ENCODE data around the gene CPB2.

DNA sequence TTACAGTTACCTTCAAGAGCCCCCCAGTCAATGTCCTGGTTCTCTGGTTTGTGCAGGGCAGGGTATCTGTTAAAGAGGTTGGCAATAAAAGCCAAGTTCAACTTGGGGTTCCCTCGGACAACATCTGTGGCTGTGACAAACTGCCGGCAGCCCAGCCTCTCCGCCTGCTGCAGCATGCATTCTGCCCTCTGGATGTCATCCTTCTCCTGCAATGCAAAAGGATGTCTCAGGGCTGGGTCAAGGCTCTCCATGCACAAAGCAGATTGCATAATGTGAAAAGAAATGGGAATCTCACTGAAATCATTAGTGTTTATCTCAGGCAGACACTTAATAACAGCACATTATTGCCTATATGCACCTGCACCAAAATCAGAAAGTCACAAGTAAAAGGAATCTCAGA is 42.1 kb upstream of the CPB2 start:
- TF ChIP-seq, protein P1, sequence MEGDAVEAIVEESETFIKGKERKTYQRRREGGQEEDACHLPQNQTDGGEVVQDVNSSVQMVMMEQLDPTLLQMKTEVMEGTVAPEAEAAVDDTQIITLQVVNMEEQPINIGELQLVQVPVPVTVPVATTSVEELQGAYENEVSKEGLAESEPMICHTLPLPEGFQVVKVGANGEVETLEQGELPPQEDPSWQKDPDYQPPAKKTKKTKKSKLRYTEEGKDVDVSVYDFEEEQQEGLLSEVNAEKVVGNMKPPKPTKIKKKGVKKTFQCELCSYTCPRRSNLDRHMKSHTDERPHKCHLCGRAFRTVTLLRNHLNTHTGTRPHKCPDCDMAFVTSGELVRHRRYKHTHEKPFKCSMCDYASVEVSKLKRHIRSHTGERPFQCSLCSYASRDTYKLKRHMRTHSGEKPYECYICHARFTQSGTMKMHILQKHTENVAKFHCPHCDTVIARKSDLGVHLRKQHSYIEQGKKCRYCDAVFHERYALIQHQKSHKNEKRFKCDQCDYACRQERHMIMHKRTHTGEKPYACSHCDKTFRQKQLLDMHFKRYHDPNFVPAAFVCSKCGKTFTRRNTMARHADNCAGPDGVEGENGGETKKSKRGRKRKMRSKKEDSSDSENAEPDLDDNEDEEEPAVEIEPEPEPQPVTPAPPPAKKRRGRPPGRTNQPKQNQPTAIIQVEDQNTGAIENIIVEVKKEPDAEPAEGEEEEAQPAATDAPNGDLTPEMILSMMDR (IDR thresholded peaks at IDR 0.05) = no peak
- no peak for TF ChIP-seq POLR2AphosphoS5 (IDR thresholded peaks at IDR 0.05; ENCODE audit: low read depth, low read length)
- TF ChIP-seq, protein P2, sequence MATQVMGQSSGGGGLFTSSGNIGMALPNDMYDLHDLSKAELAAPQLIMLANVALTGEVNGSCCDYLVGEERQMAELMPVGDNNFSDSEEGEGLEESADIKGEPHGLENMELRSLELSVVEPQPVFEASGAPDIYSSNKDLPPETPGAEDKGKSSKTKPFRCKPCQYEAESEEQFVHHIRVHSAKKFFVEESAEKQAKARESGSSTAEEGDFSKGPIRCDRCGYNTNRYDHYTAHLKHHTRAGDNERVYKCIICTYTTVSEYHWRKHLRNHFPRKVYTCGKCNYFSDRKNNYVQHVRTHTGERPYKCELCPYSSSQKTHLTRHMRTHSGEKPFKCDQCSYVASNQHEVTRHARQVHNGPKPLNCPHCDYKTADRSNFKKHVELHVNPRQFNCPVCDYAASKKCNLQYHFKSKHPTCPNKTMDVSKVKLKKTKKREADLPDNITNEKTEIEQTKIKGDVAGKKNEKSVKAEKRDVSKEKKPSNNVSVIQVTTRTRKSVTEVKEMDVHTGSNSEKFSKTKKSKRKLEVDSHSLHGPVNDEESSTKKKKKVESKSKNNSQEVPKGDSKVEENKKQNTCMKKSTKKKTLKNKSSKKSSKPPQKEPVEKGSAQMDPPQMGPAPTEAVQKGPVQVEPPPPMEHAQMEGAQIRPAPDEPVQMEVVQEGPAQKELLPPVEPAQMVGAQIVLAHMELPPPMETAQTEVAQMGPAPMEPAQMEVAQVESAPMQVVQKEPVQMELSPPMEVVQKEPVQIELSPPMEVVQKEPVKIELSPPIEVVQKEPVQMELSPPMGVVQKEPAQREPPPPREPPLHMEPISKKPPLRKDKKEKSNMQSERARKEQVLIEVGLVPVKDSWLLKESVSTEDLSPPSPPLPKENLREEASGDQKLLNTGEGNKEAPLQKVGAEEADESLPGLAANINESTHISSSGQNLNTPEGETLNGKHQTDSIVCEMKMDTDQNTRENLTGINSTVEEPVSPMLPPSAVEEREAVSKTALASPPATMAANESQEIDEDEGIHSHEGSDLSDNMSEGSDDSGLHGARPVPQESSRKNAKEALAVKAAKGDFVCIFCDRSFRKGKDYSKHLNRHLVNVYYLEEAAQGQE (IDR thresholded peaks at IDR 0.05; ENCODE audit: insufficient read depth in 1 of 2, low read depth in 2 of 2, low read length in 1 of 2) = no peak
- TF ChIP-seq SIN3A (IDR thresholded peaks at IDR 0.05; ENCODE audit: borderline replicate concordance, insufficient read depth, low read depth, low read length) = no peak
- TF ChIP-seq TCF7L2 (IDR thresholded peaks at IDR 0.05; ENCODE audit: low read depth, low read length) = no peak
